ENCODE measurements around the gene GLIPR2.

GLIPR2 gene

GRCh38 chr9:36149197-36149596 lies 12.7 kb downstream of the GLIPR2 start:
- DNase-seq (ENCODE audit: low read depth) = no peak
- TF ChIP-seq, protein P1, sequence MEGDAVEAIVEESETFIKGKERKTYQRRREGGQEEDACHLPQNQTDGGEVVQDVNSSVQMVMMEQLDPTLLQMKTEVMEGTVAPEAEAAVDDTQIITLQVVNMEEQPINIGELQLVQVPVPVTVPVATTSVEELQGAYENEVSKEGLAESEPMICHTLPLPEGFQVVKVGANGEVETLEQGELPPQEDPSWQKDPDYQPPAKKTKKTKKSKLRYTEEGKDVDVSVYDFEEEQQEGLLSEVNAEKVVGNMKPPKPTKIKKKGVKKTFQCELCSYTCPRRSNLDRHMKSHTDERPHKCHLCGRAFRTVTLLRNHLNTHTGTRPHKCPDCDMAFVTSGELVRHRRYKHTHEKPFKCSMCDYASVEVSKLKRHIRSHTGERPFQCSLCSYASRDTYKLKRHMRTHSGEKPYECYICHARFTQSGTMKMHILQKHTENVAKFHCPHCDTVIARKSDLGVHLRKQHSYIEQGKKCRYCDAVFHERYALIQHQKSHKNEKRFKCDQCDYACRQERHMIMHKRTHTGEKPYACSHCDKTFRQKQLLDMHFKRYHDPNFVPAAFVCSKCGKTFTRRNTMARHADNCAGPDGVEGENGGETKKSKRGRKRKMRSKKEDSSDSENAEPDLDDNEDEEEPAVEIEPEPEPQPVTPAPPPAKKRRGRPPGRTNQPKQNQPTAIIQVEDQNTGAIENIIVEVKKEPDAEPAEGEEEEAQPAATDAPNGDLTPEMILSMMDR (IDR thresholded peaks at IDR 0.05; ENCODE audit: low read depth, low read length, missing control alignments) = no peak

DNA sequence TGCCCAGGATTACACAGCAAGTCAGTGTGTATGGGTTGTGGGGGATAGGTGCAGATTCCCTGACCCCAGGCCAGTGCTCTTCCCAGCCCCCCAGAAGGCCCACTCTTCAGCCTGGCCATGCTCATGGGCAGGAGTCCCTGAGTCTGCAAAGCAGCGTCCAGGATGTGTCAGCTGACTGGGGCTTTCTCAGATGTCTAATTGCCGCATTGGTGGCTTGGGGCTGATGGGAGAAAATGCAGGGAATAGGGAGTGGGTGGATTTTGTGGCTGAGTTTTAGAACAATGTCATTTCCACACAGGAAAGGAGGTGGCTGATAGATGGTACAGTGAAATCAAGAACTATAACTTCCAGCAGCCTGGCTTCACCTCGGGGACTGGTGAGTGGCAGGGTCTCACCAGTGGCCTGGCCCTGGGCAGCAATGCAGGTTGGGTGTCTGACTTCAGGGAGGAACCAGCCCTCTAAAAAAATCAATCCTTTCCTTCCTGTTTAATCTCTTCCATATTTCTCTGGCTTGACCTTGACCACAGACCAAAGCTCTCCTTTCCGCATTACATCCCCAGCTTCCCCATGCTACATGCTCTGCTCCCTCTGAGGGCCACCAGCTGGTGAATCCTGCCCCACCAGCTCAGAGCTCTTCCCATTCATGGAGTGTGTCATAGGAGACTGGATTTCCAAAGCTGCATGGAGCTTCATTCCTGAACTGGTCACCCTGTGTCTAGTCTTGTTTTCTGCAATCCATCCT lies 14.2 kb downstream of the GLIPR2 start:
- no peak for DNase-seq (ENCODE audit: low read depth)

More at GRCh38 chr9:36149197-36149596, 12.7 kb downstream of the GLIPR2 start:
- no peak overlapping the region for H3K4me3 ChIP-seq (ENCODE audit: low read depth, low read length)

GRCh38 chr9:36151316-36152210 lies 15.0 kb downstream of the GLIPR2 start:
- peak; percentile 82 for DNase-seq (ENCODE audit: low read depth)

More for the DNA sequence above, 14.2 kb downstream of the GLIPR2 start:
- TF ChIP-seq, protein P1 (IDR thresholded peaks at IDR 0.05; ENCODE audit: low read depth, low read length, missing control alignments) = no peak
- peak overlapping the region; percentile 46; the same call in 1 of the 2 replicates for H3K4me3 ChIP-seq (ENCODE audit: low read depth, low read length)

DNA sequence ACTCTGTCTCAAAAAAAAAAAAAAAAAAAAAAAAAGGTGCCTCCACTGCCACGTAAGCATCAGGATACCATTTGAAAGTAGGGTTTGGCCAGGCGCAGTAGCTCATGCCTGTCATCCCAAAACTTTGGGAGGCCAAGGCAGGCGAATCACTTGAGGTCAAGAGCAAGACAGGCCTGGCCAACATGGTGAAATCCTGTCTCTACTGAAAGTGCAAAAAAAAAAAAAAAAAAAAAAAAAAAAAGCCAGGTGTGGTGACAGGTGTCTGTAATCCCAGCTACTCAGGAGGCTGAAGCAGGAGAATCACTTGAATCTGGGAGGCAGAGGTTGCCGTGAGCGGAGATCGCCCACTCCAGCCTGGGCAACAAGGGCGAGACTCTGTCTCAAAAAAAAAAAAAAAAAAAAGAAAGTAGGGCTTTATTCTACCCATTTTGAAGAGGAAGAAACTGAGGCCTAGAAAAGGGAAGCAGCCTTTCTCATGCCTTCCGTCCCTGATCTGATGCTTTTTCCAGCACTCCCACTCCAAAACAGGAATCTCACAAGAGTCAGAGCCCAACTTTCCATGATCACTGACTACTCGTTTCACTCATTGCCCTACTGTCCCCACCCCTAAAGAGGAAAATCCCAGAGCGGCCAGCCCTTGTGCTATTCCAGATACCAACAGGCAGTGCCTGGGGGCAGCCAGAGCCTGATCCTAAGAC lies 16.4 kb downstream of the GLIPR2 start:
- TF ChIP-seq, protein P1 (IDR thresholded peaks at IDR 0.05; ENCODE audit: low read depth, low read length, missing control alignments) = no peak
- DNase-seq (ENCODE audit: low read depth) = no peak
- H3K4me3 ChIP-seq (ENCODE audit: low read depth, low read length) = no peak overlapping the region

More at GRCh38 chr9:36151316-36152210, 15.0 kb downstream of the GLIPR2 start:
- TF ChIP-seq, protein P1 (IDR thresholded peaks at IDR 0.05; ENCODE audit: low read depth, low read length, missing control alignments) = no peak
- H3K4me3 ChIP-seq (ENCODE audit: low read depth, low read length) = peak overlapping the region; percentile 46

GRCh38 chr9:36153746-36154145 lies 17.2 kb downstream of the GLIPR2 start:
- H3K4me3 ChIP-seq (ENCODE audit: low read depth, low read length) = no peak overlapping the region
- TF ChIP-seq, protein P1 (IDR thresholded peaks at IDR 0.05; ENCODE audit: low read depth, low read length, missing control alignments) = no peak
- DNase-seq (ENCODE audit: low read depth) = no peak

DNA sequence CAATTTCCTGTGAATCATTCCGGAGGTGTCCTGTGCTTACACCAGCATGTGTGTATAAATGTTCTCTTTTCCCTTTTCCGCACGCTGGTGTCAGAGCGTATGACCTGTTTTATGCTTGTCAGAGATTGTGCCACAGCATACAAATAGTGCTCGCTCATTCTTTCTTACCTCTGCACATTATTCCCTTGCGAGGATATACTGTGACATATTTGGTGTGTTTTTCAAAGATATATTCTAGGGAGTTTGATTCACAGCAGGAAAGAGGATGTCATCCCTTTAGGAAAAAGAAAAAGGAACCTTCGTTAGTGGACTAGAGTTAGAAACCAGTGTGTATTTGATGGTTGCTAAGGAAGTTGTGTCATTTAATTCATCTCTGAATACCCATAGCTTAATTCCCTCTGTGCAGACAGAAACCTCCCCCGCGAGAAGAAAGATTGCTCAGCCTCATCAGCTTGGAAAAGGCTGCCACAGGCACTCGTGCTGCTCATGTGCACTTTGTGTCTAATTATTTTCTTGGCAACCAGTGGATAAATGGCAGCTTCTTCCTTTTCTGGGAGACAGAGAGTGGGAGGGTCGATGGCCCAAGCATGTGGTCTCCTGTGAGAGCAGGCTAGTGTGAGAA lies 17.9 kb downstream of the GLIPR2 start:
- DNase-seq (ENCODE audit: low read depth) = no peak
- no peak overlapping the region for H3K4me3 ChIP-seq (ENCODE audit: low read depth, low read length)
- TF ChIP-seq, protein P1 (IDR thresholded peaks at IDR 0.05; ENCODE audit: low read depth, low read length, missing control alignments) = no peak
